ENCODE results near the gene PARVG. TPM values are rescaled to one million over a fixed set of nuclear protein-coding genes. Genes with fewer than 3 reads are reported as not detected.

PARVG gene
- total RNA-seq, 1 experiment from 2014 or later: not detected

- in situ Hi-C loops (cut with HindIII; ENCODE audit: low sequenced_read_pairs): no loop called here
- DNase-seq (ENCODE audit: low spot score): no peak
Measured at GRCh38 chr22:44173154-44173553, 7.6 kb upstream of the PARVG start.

- in situ Hi-C loops (cut with HindIII; ENCODE audit: low sequenced_read_pairs): no loop called here
- DNase-seq (ENCODE audit: low spot score): no peak
Measured at GRCh38 chr22:44175676-44176075, 5.0 kb upstream of the PARVG start.

GRCh38 chr22:44179196-44179988, 1.3 kb upstream of the PARVG start:
- in situ Hi-C loops (cut with HindIII; ENCODE audit: low sequenced_read_pairs): no loop called here
- no peak for DNase-seq (ENCODE audit: low spot score)

GRCh38 chr22:44179989-44180705, 578 bp upstream of the PARVG start:
- no peak for DNase-seq (ENCODE audit: low spot score)
- in situ Hi-C loops (cut with HindIII; ENCODE audit: low sequenced_read_pairs): no loop called here

- DNase-seq (ENCODE audit: low spot score): no peak
- in situ Hi-C loops (cut with HindIII; ENCODE audit: low sequenced_read_pairs): no loop called here
Measured at GRCh38 chr22:44181033-44181911, 547 bp downstream of the PARVG start.

- DNase-seq (ENCODE audit: low spot score): no peak
- in situ Hi-C loops (cut with HindIII; ENCODE audit: low sequenced_read_pairs): no loop called here
Measured at GRCh38 chr22:44181912-44182587, 1.3 kb downstream of the PARVG start.

- no peak for DNase-seq (ENCODE audit: low spot score)
- in situ Hi-C loops (cut with HindIII; ENCODE audit: low sequenced_read_pairs): no loop called here
Measured at GRCh38 chr22:44182588-44183286, 2.0 kb downstream of the PARVG start.

- in situ Hi-C loops (cut with HindIII; ENCODE audit: low sequenced_read_pairs): no loop called here
- DNase-seq (ENCODE audit: low spot score): no peak
Measured at GRCh38 chr22:44183287-44183588, 2.5 kb downstream of the PARVG start.

- no peak for DNase-seq (ENCODE audit: low spot score)
- in situ Hi-C loops (cut with HindIII; ENCODE audit: low sequenced_read_pairs): no loop called here
Measured at GRCh38 chr22:44184006-44184405, 3.3 kb downstream of the PARVG start.

- DNase-seq (ENCODE audit: low spot score): no peak
- in situ Hi-C loops (cut with HindIII; ENCODE audit: low sequenced_read_pairs): no loop called here
Measured at GRCh38 chr22:44185237-44186120, 4.8 kb downstream of the PARVG start.

GRCh38 chr22:44186121-44186510, 5.4 kb downstream of the PARVG start:
- no peak for DNase-seq (ENCODE audit: low spot score)
- in situ Hi-C loops (cut with HindIII; ENCODE audit: low sequenced_read_pairs): no loop called here

GRCh38 chr22:44186737-44187136, 6.0 kb downstream of the PARVG start:
- in situ Hi-C loops (cut with HindIII; ENCODE audit: low sequenced_read_pairs): no loop called here
- no peak for DNase-seq (ENCODE audit: low spot score)

GRCh38 chr22:44187652-44188230, 7.0 kb downstream of the PARVG start:
- in situ Hi-C loops (cut with HindIII; ENCODE audit: low sequenced_read_pairs): no loop called here
- no peak for DNase-seq (ENCODE audit: low spot score)

- DNase-seq (ENCODE audit: low spot score): no peak
- in situ Hi-C loops (cut with HindIII; ENCODE audit: low sequenced_read_pairs): no loop called here
Measured at GRCh38 chr22:44188316-44188715, 7.6 kb downstream of the PARVG start.

GRCh38 chr22:44188986-44189630, 8.4 kb downstream of the PARVG start:
- no peak for DNase-seq (ENCODE audit: low spot score)
- in situ Hi-C loops (cut with HindIII; ENCODE audit: low sequenced_read_pairs): no loop called here

GRCh38 chr22:44190381-44190976, 9.8 kb downstream of the PARVG start:
- in situ Hi-C loops (cut with HindIII; ENCODE audit: low sequenced_read_pairs): no loop called here
- DNase-seq (ENCODE audit: low spot score): no peak

- DNase-seq (ENCODE audit: low spot score): no peak
- in situ Hi-C loops (cut with HindIII; ENCODE audit: low sequenced_read_pairs): no loop called here
Measured at GRCh38 chr22:44191036-44191454, 10.3 kb downstream of the PARVG start.
